NCI-H526 (cell line): ENCODE results near the gene ITCH.
A peak's percentile ranks its signal among the peaks of the same experiment; 100 is the strongest.
"Not testable (repeated sequence)": the region's sequence is repeated elsewhere in the genome, so short reads cannot be mapped to it uniquely, and the experiment has no call there.

Source experiments
- DNase-seq, 2 experiments: peaks; one replicate each; lab custom pipeline; 2025; lab: John Stamatoyannopoulos, UW

Gene ITCH

GRCh38 chr20:34420146-34420545, 57.1 kb downstream of the ITCH start:
- DNase-seq: peak; percentile 20 to 37

GRCh38 chr20:34420975-34421374, 57.9 kb downstream of the ITCH start:
- no peak for DNase-seq

GRCh38 chr20:34421766-34422466, 58.8 kb downstream of the ITCH start:
- DNase-seq: no peak

GRCh38 chr20:34425032-34425690, 62.1 kb downstream of the ITCH start:
- not testable (repeated sequence) for DNase-seq

GRCh38 chr20:34426026-34426425, 63.0 kb downstream of the ITCH start:
- DNase-seq: no peak

- DNase-seq: no peak
Observed at GRCh38 chr20:34427331-34427730, 64.3 kb downstream of the ITCH start.

- no peak for DNase-seq
Observed at GRCh38 chr20:34427784-34428183, 64.7 kb downstream of the ITCH start.

- no peak for DNase-seq
Observed at GRCh38 chr20:34431168-34431567, 68.1 kb downstream of the ITCH start.

- DNase-seq: not testable (repeated sequence)
Observed at GRCh38 chr20:34432663-34433062, 69.6 kb downstream of the ITCH start.

- DNase-seq: no peak
Observed at GRCh38 chr20:34433391-34433790, 70.3 kb downstream of the ITCH start.

GRCh38 chr20:34435589-34435988, 72.5 kb downstream of the ITCH start:
- DNase-seq: no peak

- no peak for DNase-seq
Observed at GRCh38 chr20:34437330-34437986, 74.4 kb downstream of the ITCH start.

- DNase-seq: no peak
Observed at GRCh38 chr20:34439168-34439567, 76.1 kb downstream of the ITCH start.

- not testable (repeated sequence) for DNase-seq
Observed at GRCh38 chr20:34441423-34441822, 78.3 kb downstream of the ITCH start.

- DNase-seq: no peak
Observed at GRCh38 chr20:34443546-34443945, 80.5 kb downstream of the ITCH start.

- no peak for DNase-seq
Observed at GRCh38 chr20:34445177-34446065, 82.3 kb downstream of the ITCH start.

GRCh38 chr20:34448517-34448916, 85.4 kb downstream of the ITCH start:
- DNase-seq: no peak

- DNase-seq: no peak
Observed at GRCh38 chr20:34449674-34450592, 86.9 kb downstream of the ITCH start.

GRCh38 chr20:34452281-34452982, 89.4 kb downstream of the ITCH start:
- DNase-seq: no peak

- DNase-seq: no peak
Observed at GRCh38 chr20:34458631-34459030, 95.6 kb downstream of the ITCH start.
